PC-3 (cell line): Measurements from ENCODE around the gene MAN1B1. TPM values are rescaled to one million over a fixed set of nuclear protein-coding genes. Genes with fewer than 3 reads are reported as not detected.

Source experiments
- ATAC-seq: fragments of 200-7000 bp; cut with Tn5 transposase; 2 replicates; pipeline ENCODE4 v1.9.1; 2020; ENCODE audit warnings: mild to moderate bottlenecking, moderate library complexity
- Bru-seq: library from RNA; stranded (reverse); fragments of 400-500 nt; gene quantifications from one replicate; lab custom pipeline; 2021; lab: Mats Ljungman, UMichigan
- BruChase-seq, 2 experiments: library from RNA; stranded (reverse); fragments of 400-500 nt; gene quantifications; one replicate each; lab custom pipeline; 2021; lab: Mats Ljungman, UMichigan
- BruUV-seq: library from RNA; stranded (reverse); fragments of 400-500 nt; replicated peaks from 2 replicates; lab custom pipeline; 2021; lab: Mats Ljungman, UMichigan
- CTCF ChIA-PET: fragments of 300-600 bp; sonication (Branson Sonifier 250); formaldehyde crosslinking; loops from one replicate; lab custom pipeline; 2022; ENCODE audit warnings: antibody characterized with exemption; lab: Charles Lee
- POLR2A ChIA-PET: fragments of 300-600 bp; sonication (Branson Sonifier 250); formaldehyde crosslinking; loops from one replicate; lab custom pipeline; 2022; ENCODE audit warnings: antibody characterized with exemption; ENCODE audit not compliant: unreplicated experiment; lab: Charles Lee
- DNase-seq: peaks from one replicate; pipeline ENCODE4 v3.0.0-alpha.2; 2015
- H2AFZ ChIP-seq: fragments of 300-600 bp; sonication (generic); 2 replicates; pipeline ENCODE4 v1.6.0; 2016; ENCODE audit warnings: antibody characterized with exemption, low read length
- H3F3A ChIP-seq: fragments of 300-600 bp; sonication (generic); one replicate; pipeline ENCODE4 v1.6.0; 2017; ENCODE audit warnings: antibody characterized with exemption, low read length, control low read depth, mild to moderate bottlenecking; ENCODE audit not compliant: unreplicated experiment
- H3K27ac ChIP-seq: fragments of 300-600 bp; sonication (generic); 2 replicates; pipeline ENCODE4 v1.5.1; 2016; ENCODE audit warnings: mild to moderate bottlenecking, low read length
- H3K27me3 ChIP-seq: fragments of 300-600 bp; sonication (generic); 2 replicates; pipeline ENCODE4 v1.6.1; 2016; ENCODE audit warnings: low read length, mixed read lengths
- H3K36me3 ChIP-seq: fragments of 300-600 bp; sonication (generic); 2 replicates; pipeline ENCODE4 v1.6.1; 2016; ENCODE audit warnings: low read depth, mixed run types, low read length, mixed read lengths
- H3K4me1 ChIP-seq: fragments of 300-600 bp; sonication (generic); 2 replicates; pipeline ENCODE4 v1.5.1; 2016; ENCODE audit warnings: low read length; ENCODE audit not compliant: insufficient read depth
- H3K4me2 ChIP-seq: fragments of 300-600 bp; sonication (generic); 2 replicates; pipeline ENCODE4 v1.6.0; 2016; ENCODE audit warnings: low read length
- H3K4me3 ChIP-seq: fragments of 300-600 bp; sonication (generic); 2 replicates; pipeline ENCODE4 v1.5.1; 2016; ENCODE audit warnings: mild to moderate bottlenecking, low read length, mixed read lengths
- H3K79me2 ChIP-seq: fragments of 300-600 bp; sonication (generic); 2 replicates; pipeline ENCODE4 v1.6.1; 2017; ENCODE audit warnings: low read length, mixed read lengths
- H3K9ac ChIP-seq: fragments of 300-600 bp; sonication (generic); 2 replicates; pipeline ENCODE4 v1.6.0; 2016; ENCODE audit warnings: mild to moderate bottlenecking, low read length
- H3K9me2 ChIP-seq: fragments of 300-600 bp; sonication (generic); replicated peaks from 2 replicates; pipeline ENCODE4 v1.6.1; 2016; ENCODE audit warnings: mixed run types, low read length, mixed read lengths
- H3K9me3 ChIP-seq: fragments of 300-600 bp; sonication (generic); 2 replicates; pipeline ENCODE4 v1.6.1; 2016; ENCODE audit warnings: low read length, mixed read lengths
- H4K20me1 ChIP-seq: fragments of 300-600 bp; sonication (generic); 2 replicates; pipeline ENCODE4 v1.6.1; 2016; ENCODE audit warnings: low read length, mixed read lengths
- EZH2 ChIP-seq: fragments of 300-600 bp; sonication (generic); IDR thresholded peaks from one replicate; pipeline ENCODE4 v1.6.1; 2017; ENCODE audit warnings: antibody characterized with exemption, mild to moderate bottlenecking, low read length; ENCODE audit not compliant: unreplicated experiment
- EZH2phosphoT487 ChIP-seq: fragments of 300-600 bp; sonication (generic); IDR thresholded peaks from 2 replicates; pipeline ENCODE4 v1.6.1; 2018; ENCODE audit warnings: mild to moderate bottlenecking, antibody characterized with exemption, low read length, borderline replicate concordance
- intact Hi-C: fragments of 100-400 bp; cut with micrococcal nuclease; formaldehyde crosslinking; loops from 2 replicates; pipeline ENCODE4 v1.9.0; 2023
- long read RNA-seq: library from polyadenylated mRNA; unstranded; transcript quantifications from one replicate; pipeline ENCODE4 v2.0.0, GENCODE V29; 2021; ENCODE audit not compliant: unreplicated experiment
- total RNA-seq: library from RNA; depleted of rRNA; stranded (reverse); fragments of >200 nt; gene quantifications from 2 replicates; pipeline ENCODE4 v1.2.3, GENCODE V29; 2014; rRNA removed
- TF ChIP-seq, protein P1 (sequence below): fragments of 300-600 bp; sonication (generic); conservative IDR thresholded peaks from 2 replicates; pipeline ENCODE4 v1.5.1; 2017; ENCODE audit warnings: antibody characterized with exemption, low read depth, mild to moderate bottlenecking, low read length

MAN1B1 gene
- 65.5 and 71.6 TPM in 2 replicates for total RNA-seq
- Bru-seq, nascent RNA, result percentile 56 among the genes with signal in this experiment
- BruChase-seq, experiment 1, labeled RNA remaining after a 6-hour chase, result percentile 67 among the genes with signal in this experiment
- percentile 62 among the genes with signal in this experiment for BruChase-seq, experiment 2, labeled RNA remaining after a 2-hour chase
- long read RNA-seq, full-length matches to known transcripts, result 183 of 226 reads
- long read RNA-seq, partial matches to known transcripts, result 17 of 226 reads
- long read RNA-seq, other reads (novel, unspliced or antisense), result 26 of 226 reads

- DNase-seq (peak; percentile 98), ATAC-seq (peak; percentile 82)
- H3K36me3 ChIP-seq, result no peaks in the 10 kb centered on the region
- H3K9me2 ChIP-seq, result no peaks in the 10 kb centered on the region
- intact Hi-C loops, result loop anchor here (1.0 kb wide), 1 partner anchor 16 kb away; the partner anchor contains the start of gene SAPCD2
- BruUV-seq, result no TSS peak
- H3K4me1 ChIP-seq, result peaks cover 37% of the 10 kb centered on the region
- ChIA-PET CTCF (interaction anchor here (0.5 to 1.3 kb wide), 3 partner anchors 19 to 64 kb away, joined by 4 to 6 read pairs (median 4); no protein-coding TSS in a partner anchor), POLR2A (interaction anchor here (0.6 kb wide), 2 partner anchors 131 to 133 kb away, joined by 4 to 7 read pairs; no protein-coding TSS in a partner anchor)
- H3K27ac ChIP-seq, result peak within 1 kb of the TSS; percentile 94
- H4K20me1 ChIP-seq, result no peaks in the 10 kb centered on the region
- TF ChIP-seq EZH2phosphoT487, result no peak
- TF ChIP-seq, protein P1, sequence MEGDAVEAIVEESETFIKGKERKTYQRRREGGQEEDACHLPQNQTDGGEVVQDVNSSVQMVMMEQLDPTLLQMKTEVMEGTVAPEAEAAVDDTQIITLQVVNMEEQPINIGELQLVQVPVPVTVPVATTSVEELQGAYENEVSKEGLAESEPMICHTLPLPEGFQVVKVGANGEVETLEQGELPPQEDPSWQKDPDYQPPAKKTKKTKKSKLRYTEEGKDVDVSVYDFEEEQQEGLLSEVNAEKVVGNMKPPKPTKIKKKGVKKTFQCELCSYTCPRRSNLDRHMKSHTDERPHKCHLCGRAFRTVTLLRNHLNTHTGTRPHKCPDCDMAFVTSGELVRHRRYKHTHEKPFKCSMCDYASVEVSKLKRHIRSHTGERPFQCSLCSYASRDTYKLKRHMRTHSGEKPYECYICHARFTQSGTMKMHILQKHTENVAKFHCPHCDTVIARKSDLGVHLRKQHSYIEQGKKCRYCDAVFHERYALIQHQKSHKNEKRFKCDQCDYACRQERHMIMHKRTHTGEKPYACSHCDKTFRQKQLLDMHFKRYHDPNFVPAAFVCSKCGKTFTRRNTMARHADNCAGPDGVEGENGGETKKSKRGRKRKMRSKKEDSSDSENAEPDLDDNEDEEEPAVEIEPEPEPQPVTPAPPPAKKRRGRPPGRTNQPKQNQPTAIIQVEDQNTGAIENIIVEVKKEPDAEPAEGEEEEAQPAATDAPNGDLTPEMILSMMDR, result no peak
- no peak for TF ChIP-seq EZH2
- H3K79me2 ChIP-seq, result peaks cover 32% of the 10 kb centered on the region
- H3K9ac ChIP-seq, result peak within 1 kb of the TSS; percentile 99
- H3K9me3 ChIP-seq, result no peaks in the 10 kb centered on the region
- H2AFZ ChIP-seq, result peak within 1 kb of the TSS; percentile 70
- H3K27me3 ChIP-seq, result no peaks in the 10 kb centered on the region
- H3F3A ChIP-seq, result no peaks in the 10 kb centered on the region
- peak within 1 kb of the TSS; percentile 79 for H3K4me3 ChIP-seq
- peak within 1 kb of the TSS; percentile 93 for H3K4me2 ChIP-seq
Measured at GRCh38 chr9:137086531-137087408, at the start of gene MAN1B1. TSS of gene MAN1B1 (plus strand) at chr9:137086985. CDS start at chr9:137087000, 15 bp downstream.

- no peaks in the 10 kb centered on the region for H3K9me2 ChIP-seq
- DNase-seq, result no peak
- intact Hi-C loops, result loop anchor here (5.0 kb wide), 1 partner anchor 250 kb away; no protein-coding TSS in a partner anchor
Measured at GRCh38 chr9:137037035-137037434, 49.8 kb upstream of the MAN1B1 start.

More at GRCh38 chr9:137037035-137037434, 49.8 kb upstream of the MAN1B1 start:
- no peaks in the 10 kb centered on the region for H3F3A ChIP-seq
- no peak overlapping the region for H3K9ac ChIP-seq
- no peak overlapping the region for H3K4me2 ChIP-seq
- no peaks in the 10 kb centered on the region for H3K36me3 ChIP-seq
- TF ChIP-seq, protein P1, result no peak
- TF ChIP-seq EZH2phosphoT487, result no peak
- no peak for TF ChIP-seq EZH2
- BruUV-seq, result no TSS peak
- CTCF ChIA-PET, result no interaction called here
- no peak overlapping the region for H3K4me3 ChIP-seq
- H3K27ac ChIP-seq, result no peak overlapping the region
- H3K4me1 ChIP-seq, result peaks cover 8% of the 10 kb centered on the region
- H4K20me1 ChIP-seq, result no peaks in the 10 kb centered on the region
- H3K79me2 ChIP-seq, result no peaks in the 10 kb centered on the region
- POLR2A ChIA-PET, result no interaction called here
- no peak overlapping the region for H2AFZ ChIP-seq
- no peaks in the 10 kb centered on the region for H3K9me3 ChIP-seq
- ATAC-seq, result no peak
- H3K27me3 ChIP-seq, result no peaks in the 10 kb centered on the region
